ENCODE data around the gene ADAMTS19.

Gene ADAMTS19

GRCh38 chr5:129770024-129770820 lies 310.1 kb downstream of the ADAMTS19 start:
- DNase-seq, result no peak

- DNase-seq, result peak; percentile 59
Observed at GRCh38 chr5:129771058-129771838, 311.1 kb downstream of the ADAMTS19 start.

- DNase-seq, result no peak
Observed at GRCh38 chr5:129773376-129773775, 313.3 kb downstream of the ADAMTS19 start.

GRCh38 chr5:129781594-129781993 lies 321.5 kb downstream of the ADAMTS19 start:
- no peak for DNase-seq

Measured in fibroblast of skin of right quadriceps (primary cell).